ENCODE measurements around the gene PUM2. TPM values are rescaled to one million over a fixed set of nuclear protein-coding genes. Genes with fewer than 3 reads are reported as not detected.

PUM2 gene
- total and polyA plus RNA-seq, 4 experiments from 2014 or later: 20.3 to 184 (median 90.7) TPM

- POLR2A ChIA-PET (ENCODE audit: partially characterized antibody): interaction anchor here (1.0 to 3.4 kb wide), 2 partner anchors 21 kb away, joined by 3 to 14 read pairs; no protein-coding TSS in a partner anchor
- Mint-ChIP-seq H3K9me3 (no peaks in the 10 kb centered on the region), H3K4me1 (peaks cover 45 to 77% (median 63%) of the 10 kb centered on the region in 4 donors), H3K4me3 (peak overlapping the region; percentile 36 to 85 (median 64)), H3K36me3 (peaks cover 7 to 22% of the 10 kb centered on the region in 2 donors), H3K27ac (peak overlapping the region in 6 of 7 donors; percentile 0 to 78 (median 40)), H3K27me3 (no peaks in the 10 kb centered on the region)
- Histone ChIP-seq H3K4me1 (ENCODE audit: insufficient read depth, low read length) (peaks cover 75% of the 10 kb centered on the region), H3K27ac (ENCODE audit: low read depth, low read length) (no peak overlapping the region), H3K36me3 (ENCODE audit: insufficient read depth, low read length) (no peaks in the 10 kb centered on the region), H3K4me3 (ENCODE audit: low read length in 2 of 2) (no peak overlapping the region), H3K27me3 (ENCODE audit: insufficient read depth, low read length) (no peaks in the 10 kb centered on the region), H3K9me3 (ENCODE audit: control insufficient read depth in 1 of 2, low read length in 2 of 2) (no peaks in the 10 kb centered on the region)
- no peak for DNase-seq
- intact Hi-C loops (cut with micrococcal nuclease): loop anchor here (5.0 kb wide), 1 partner anchor 54 kb away; no protein-coding TSS in a partner anchor
- CTCF ChIA-PET (ENCODE audit: partially characterized antibody): interaction anchor here (0.8 to 2.0 kb wide), 4 partner anchors 12 to 304 kb away, joined by 3 to 18 read pairs (median 4); partner anchors contain the start of gene HS1BP3
Observed at GRCh38 chr2:20346565-20347381, 3.9 kb downstream of the PUM2 start.

GRCh38 chr2:20343128-20343527, 7.5 kb downstream of the PUM2 start:
- Mint-ChIP-seq H3K27ac (peak overlapping the region in 2 of 7 donors; percentile 18 to 29), H3K36me3 (peaks cover 4 to 21% of the 10 kb centered on the region in 2 donors), H3K4me3 (peak overlapping the region in 2 of 8 donors; percentile 47 to 86), H3K4me1 (peaks cover 57 to 94% (median 74%) of the 10 kb centered on the region in 4 donors), H3K27me3 (no peaks in the 10 kb centered on the region), H3K9me3 (no peaks in the 10 kb centered on the region)
- ChIA-PET POLR2A (ENCODE audit: partially characterized antibody) (interaction anchor here (0.6 to 1.1 kb wide), 2 partner anchors 8 to 291 kb away, joined by 3 to 4 read pairs; no protein-coding TSS in a partner anchor), CTCF (ENCODE audit: partially characterized antibody) (interaction anchor here (3.0 kb wide), 1 partner anchor 17 kb away, joined by 20 read pairs; no protein-coding TSS in a partner anchor)
- DNase-seq: no peak
- Histone ChIP-seq H3K4me1 (ENCODE audit: insufficient read depth, low read length) (peaks cover 88% of the 10 kb centered on the region), H3K9me3 (ENCODE audit: control insufficient read depth in 1 of 2, low read length in 2 of 2) (no peaks in the 10 kb centered on the region), H3K27me3 (ENCODE audit: insufficient read depth, low read length) (no peaks in the 10 kb centered on the region), H3K27ac (ENCODE audit: low read depth, low read length) (no peak overlapping the region), H3K4me3 (ENCODE audit: low read length in 2 of 2) (no peak overlapping the region), H3K36me3 (ENCODE audit: insufficient read depth, low read length) (no peaks in the 10 kb centered on the region)
- intact Hi-C loops (cut with micrococcal nuclease): no loop called here

- peaks cover 55 to 99% (median 76%) of the 10 kb centered on the region in 4 donors for H3K4me1 Mint-ChIP-seq
- DNase-seq: no peak
- H3K27me3 Mint-ChIP-seq: no peaks in the 10 kb centered on the region
- H3K36me3 ChIP-seq (ENCODE audit: insufficient read depth, low read length): no peaks in the 10 kb centered on the region
- H3K36me3 Mint-ChIP-seq: peaks cover 0 to 13% of the 10 kb centered on the region in 2 donors
- peaks cover 0 to 2% (median 0%) of the 10 kb centered on the region in 8 donors for H3K9me3 Mint-ChIP-seq
- H3K4me3 ChIP-seq (ENCODE audit: low read length in 2 of 2): no peak overlapping the region
- peaks cover 91% of the 10 kb centered on the region for H3K4me1 ChIP-seq (ENCODE audit: insufficient read depth, low read length)
- H3K27ac ChIP-seq (ENCODE audit: low read depth, low read length): no peak overlapping the region
- H3K9me3 ChIP-seq (ENCODE audit: control insufficient read depth in 1 of 2, low read length in 2 of 2): no peaks in the 10 kb centered on the region
- POLR2A ChIA-PET (ENCODE audit: partially characterized antibody): interaction anchor here (1.2 kb wide), 1 partner anchor 11 kb away, joined by 4 read pairs; no protein-coding TSS in a partner anchor
- H3K27me3 ChIP-seq (ENCODE audit: insufficient read depth, low read length): no peaks in the 10 kb centered on the region
- peak overlapping the region in 3 of 7 donors; percentile 6 to 57 (median 33) for H3K27ac Mint-ChIP-seq
- peak overlapping the region in 2 of 8 donors; percentile 22 to 49 for H3K4me3 Mint-ChIP-seq
- intact Hi-C loops (cut with micrococcal nuclease): no loop called here
- CTCF ChIA-PET (ENCODE audit: partially characterized antibody): interaction anchor here (3.5 kb wide), 1 partner anchor 13 kb away, joined by 24 read pairs; no protein-coding TSS in a partner anchor
Observed at GRCh38 chr2:20339012-20339411, 11.6 kb downstream of the PUM2 start.

GRCh38 chr2:20334605-20335203, 15.9 kb downstream of the PUM2 start:
- ChIA-PET POLR2A (ENCODE audit: partially characterized antibody) (no interaction called here), CTCF (ENCODE audit: partially characterized antibody) (interaction anchor here (0.6 to 1.7 kb wide), 5 partner anchors 8 to 44 kb away, joined by 3 to 15 read pairs (median 3); no protein-coding TSS in a partner anchor)
- no peaks in the 10 kb centered on the region for H3K27me3 ChIP-seq (ENCODE audit: insufficient read depth, low read length)
- no peak overlapping the region for H3K4me3 ChIP-seq (ENCODE audit: low read length in 2 of 2)
- Mint-ChIP-seq H3K4me1 (peaks cover 53 to 95% (median 71%) of the 10 kb centered on the region in 4 donors), H3K36me3 (peaks cover 26 to 32% of the 10 kb centered on the region in 2 donors), H3K4me3 (peak overlapping the region in 7 of 8 donors; percentile 11 to 71 (median 27)), H3K27me3 (no peaks in the 10 kb centered on the region), H3K9me3 (peaks cover 0 to 16% (median 6%) of the 10 kb centered on the region in 8 donors), H3K27ac (peak overlapping the region in 4 of 7 donors; percentile 23 to 66 (median 59))
- intact Hi-C loops (cut with micrococcal nuclease): no loop called here
- H3K27ac ChIP-seq (ENCODE audit: low read depth, low read length): no peak overlapping the region
- peaks cover 0 to 6% of the 10 kb centered on the region in 2 donors for H3K9me3 ChIP-seq (ENCODE audit: control insufficient read depth in 1 of 2, low read length in 2 of 2)
- no peak for DNase-seq
- H3K36me3 ChIP-seq (ENCODE audit: insufficient read depth, low read length): peaks cover 7% of the 10 kb centered on the region
- peaks cover 74% of the 10 kb centered on the region for H3K4me1 ChIP-seq (ENCODE audit: insufficient read depth, low read length)

GRCh38 chr2:20333738-20334137, 16.9 kb downstream of the PUM2 start:
- peak overlapping the region in 6 of 7 donors; percentile 17 to 91 (median 74) for H3K27ac Mint-ChIP-seq

GRCh38 chr2:20330192-20330591, 20.5 kb downstream of the PUM2 start:
- no peak overlapping the region for H3K4me3 ChIP-seq (ENCODE audit: low read length in 2 of 2)
- peak overlapping the region in 2 of 8 donors; percentile 17 to 34 for H3K4me3 Mint-ChIP-seq

More at GRCh38 chr2:20333738-20334137, 16.9 kb downstream of the PUM2 start:
- peaks cover 0 to 6% of the 10 kb centered on the region in 2 donors for H3K9me3 ChIP-seq (ENCODE audit: control insufficient read depth in 1 of 2, low read length in 2 of 2)
- peaks cover 28 to 38% of the 10 kb centered on the region in 2 donors for H3K36me3 Mint-ChIP-seq
- H3K4me1 ChIP-seq (ENCODE audit: insufficient read depth, low read length): peaks cover 72% of the 10 kb centered on the region
- intact Hi-C loops (cut with micrococcal nuclease): no loop called here
- no peak for DNase-seq
- peak overlapping the region in 6 of 8 donors; percentile 18 to 66 (median 57) for H3K4me3 Mint-ChIP-seq
- H3K36me3 ChIP-seq (ENCODE audit: insufficient read depth, low read length): peaks cover 7% of the 10 kb centered on the region
- no peak overlapping the region for H3K27ac ChIP-seq (ENCODE audit: low read depth, low read length)
- H3K4me3 ChIP-seq (ENCODE audit: low read length in 2 of 2): no peak overlapping the region
- peaks cover 51 to 96% (median 70%) of the 10 kb centered on the region in 4 donors for H3K4me1 Mint-ChIP-seq
- H3K27me3 Mint-ChIP-seq: no peaks in the 10 kb centered on the region
- POLR2A ChIA-PET (ENCODE audit: partially characterized antibody): no interaction called here
- CTCF ChIA-PET (ENCODE audit: partially characterized antibody): interaction anchor here (1.2 to 1.3 kb wide), 2 partner anchors 9 to 13 kb away, joined by 3 to 5 read pairs; no protein-coding TSS in a partner anchor
- H3K27me3 ChIP-seq (ENCODE audit: insufficient read depth, low read length): no peaks in the 10 kb centered on the region
- H3K9me3 Mint-ChIP-seq: peaks cover 0 to 16% (median 7%) of the 10 kb centered on the region in 8 donors

More at GRCh38 chr2:20330192-20330591, 20.5 kb downstream of the PUM2 start:
- Mint-ChIP-seq H3K27me3 (no peaks in the 10 kb centered on the region), H3K36me3 (peaks cover 41 to 42% of the 10 kb centered on the region in 2 donors), H3K9me3 (peaks cover 0 to 16% (median 6%) of the 10 kb centered on the region in 8 donors), H3K4me1 (peaks cover 44 to 87% (median 65%) of the 10 kb centered on the region in 4 donors), H3K27ac (peak overlapping the region in 2 of 7 donors; percentile 23 to 77)
- Histone ChIP-seq H3K27ac (ENCODE audit: low read depth, low read length) (no peak overlapping the region), H3K27me3 (ENCODE audit: insufficient read depth, low read length) (no peaks in the 10 kb centered on the region), H3K4me1 (ENCODE audit: insufficient read depth, low read length) (peaks cover 66% of the 10 kb centered on the region), H3K36me3 (ENCODE audit: insufficient read depth, low read length) (peaks cover 10% of the 10 kb centered on the region), H3K9me3 (ENCODE audit: control insufficient read depth in 1 of 2, low read length in 2 of 2) (peaks cover 0 to 6% of the 10 kb centered on the region in 2 donors)
- ChIA-PET POLR2A (ENCODE audit: partially characterized antibody) (no interaction called here), CTCF (ENCODE audit: partially characterized antibody) (no interaction called here)
- intact Hi-C loops (cut with micrococcal nuclease): no loop called here
- no peak for DNase-seq

Measured in CD4-positive, alpha-beta memory T cell (primary cell).